GM21825 (cell line): ENCODE data around the gene TGM2.

Source experiments
- ATAC-seq: cut with Tn5 transposase; IDR thresholded peaks from one replicate; pipeline ENCODE4 v1.9.1; 2021; ENCODE audit warnings: mild to moderate bottlenecking, moderate library complexity; ENCODE audit not compliant: unreplicated experiment

TGM2 gene

GRCh38 chr20:38165089-38165965 lies at the start of gene TGM2:
TSS of gene TGM2 (minus strand) at chr20:38165270. CDS start at chr20:38165198, 72 bp downstream.
- ATAC-seq: peak; percentile 68

GRCh38 chr20:38214256-38215193 lies 49.5 kb upstream of the TGM2 start:
- ATAC-seq: no peak

GRCh38 chr20:38213607-38213940 lies 48.5 kb upstream of the TGM2 start:
- no peak for ATAC-seq

- no peak for ATAC-seq
Observed at GRCh38 chr20:38212806-38213606, 47.9 kb upstream of the TGM2 start.

- ATAC-seq: no peak
Observed at GRCh38 chr20:38211200-38212097, 46.4 kb upstream of the TGM2 start.

GRCh38 chr20:38210741-38211140 lies 45.7 kb upstream of the TGM2 start:
- ATAC-seq: no peak

GRCh38 chr20:38209736-38210405 lies 44.8 kb upstream of the TGM2 start:
- no peak for ATAC-seq

- ATAC-seq: no peak
Observed at GRCh38 chr20:38209054-38209675, 44.1 kb upstream of the TGM2 start.

GRCh38 chr20:38208523-38208922 lies 43.5 kb upstream of the TGM2 start:
- ATAC-seq: no peak

- no peak for ATAC-seq
Observed at GRCh38 chr20:38208088-38208487, 43.0 kb upstream of the TGM2 start.

GRCh38 chr20:38207621-38208020 lies 42.6 kb upstream of the TGM2 start:
- no peak for ATAC-seq

GRCh38 chr20:38205001-38205400 lies 39.9 kb upstream of the TGM2 start:
- no peak for ATAC-seq

GRCh38 chr20:38203981-38204357 lies 38.9 kb upstream of the TGM2 start:
- no peak for ATAC-seq

- ATAC-seq: no peak
Observed at GRCh38 chr20:38203337-38203980, 38.4 kb upstream of the TGM2 start.

GRCh38 chr20:38202982-38203293 lies 37.9 kb upstream of the TGM2 start:
- no peak for ATAC-seq

GRCh38 chr20:38202153-38202981 lies 37.3 kb upstream of the TGM2 start:
- no peak for ATAC-seq

- ATAC-seq: no peak
Observed at GRCh38 chr20:38201356-38201755, 36.3 kb upstream of the TGM2 start.

- no peak for ATAC-seq
Observed at GRCh38 chr20:38200646-38201045, 35.6 kb upstream of the TGM2 start.
